HG02642 (cell line): ENCODE results near the gene DNASE1L1.
A peak's percentile ranks its signal among the peaks of the same experiment; 100 is the strongest.
"Not testable (repeated sequence)": the region's sequence is repeated elsewhere in the genome, so short reads cannot be mapped to it uniquely, and the experiment has no call there.

ENCODE experiments used
- ATAC-seq: cut with Tn5 transposase; IDR thresholded peaks from one replicate; pipeline ENCODE4 v1.9.1; 2021; ENCODE audit warnings: mild to moderate bottlenecking; ENCODE audit not compliant: unreplicated experiment, poor library complexity

Gene DNASE1L1

GRCh38 chrX:154411981-154412340 lies 2.9 kb upstream of the DNASE1L1 start:
- peak; percentile 59 for ATAC-seq

GRCh38 chrX:154408659-154409221 lies 314 bp downstream of the DNASE1L1 start:
- ATAC-seq, result peak; percentile 9

GRCh38 chrX:154404625-154405192 lies 4.3 kb downstream of the DNASE1L1 start:
- ATAC-seq, result no peak

- ATAC-seq, result no peak
These were observed 5.2 kb downstream of the DNASE1L1 start for GRCh38 chrX:154403858-154404257.

- ATAC-seq, result no peak
These were observed 5.9 kb downstream of the DNASE1L1 start for GRCh38 chrX:154403192-154403591.

- no peak for ATAC-seq
These were observed 6.4 kb downstream of the DNASE1L1 start for GRCh38 chrX:154402622-154403127.

- ATAC-seq, result no peak
These were observed 7.0 kb downstream of the DNASE1L1 start for GRCh38 chrX:154401918-154402621.

- no peak for ATAC-seq
These were observed 7.8 kb downstream of the DNASE1L1 start for GRCh38 chrX:154401045-154401799.

GRCh38 chrX:154400369-154400817 lies 8.7 kb downstream of the DNASE1L1 start:
- ATAC-seq, result not testable (repeated sequence)

- no peak for ATAC-seq
These were observed 9.3 kb downstream of the DNASE1L1 start for GRCh38 chrX:154399527-154400368.

GRCh38 chrX:154398668-154399526 lies 10.2 kb downstream of the DNASE1L1 start:
- peak; percentile 33 for ATAC-seq

- ATAC-seq, result peak; percentile 82
These were observed 11.0 kb downstream of the DNASE1L1 start, which contains the start of gene RPL10 for GRCh38 chrX:154397888-154398667. TSS of gene RPL10 (plus strand) at chrX:154398377. CDS start at chrX:154398520, 143 bp downstream.

GRCh38 chrX:154396973-154397887 lies 11.8 kb downstream of the DNASE1L1 start:
- ATAC-seq, result peak; percentile 59

- ATAC-seq, result not testable (repeated sequence)
These were observed 12.7 kb downstream of the DNASE1L1 start for GRCh38 chrX:154396363-154396762.

- ATAC-seq, result peak; percentile 72
These were observed 19.0 kb downstream of the DNASE1L1 start for GRCh38 chrX:154389812-154390747.

- ATAC-seq, result peak; percentile 14
These were observed 20.4 kb downstream of the DNASE1L1 start for GRCh38 chrX:154388649-154389048.
